ENCODE results near the gene AUTS2. TPM values are rescaled to one million over a fixed set of nuclear protein-coding genes. Genes with fewer than 3 reads are reported as not detected.

The AUTS2 gene
- total RNA-seq, 1 donor from 2014 or later: 56.0 TPM

- Histone ChIP-seq H3K36me3 (no peaks in the 10 kb centered on the region), H3K4me3 (no peak overlapping the region), H3K27ac (no peak overlapping the region), H3K27me3 (no peaks in the 10 kb centered on the region), H3K9me3 (no peaks in the 10 kb centered on the region), H3K4me1 (peaks cover 10% of the 10 kb centered on the region)
- intact Hi-C loops (cut with DNase I): no loop called here
- ATAC-seq (no peak), DNase-seq (no peak)
- TF ChIP-seq CTCF (IDR thresholded peaks at IDR 0.05): no peak
Observed at GRCh38 chr7:70313687-70314086, 715.4 kb downstream of the AUTS2 start.

GRCh38 chr7:70314221-70314620 is 715.9 kb downstream of the AUTS2 start:
- H3K27me3 ChIP-seq: no peaks in the 10 kb centered on the region
- intact Hi-C loops (cut with DNase I): no loop called here
- peaks cover 10% of the 10 kb centered on the region for H3K4me1 ChIP-seq
- ATAC-seq (no peak), DNase-seq (no peak)
- no peak for TF ChIP-seq CTCF (IDR thresholded peaks at IDR 0.05)
- H3K27ac ChIP-seq: no peak overlapping the region
- no peaks in the 10 kb centered on the region for H3K9me3 ChIP-seq
- H3K36me3 ChIP-seq: no peaks in the 10 kb centered on the region
- no peak overlapping the region for H3K4me3 ChIP-seq

- no peak overlapping the region for H3K27ac ChIP-seq
- no peak for DNase-seq
Observed at GRCh38 chr7:70316745-70317144, 718.5 kb downstream of the AUTS2 start.

GRCh38 chr7:70317356-70317755 is 719.1 kb downstream of the AUTS2 start:
- peak; percentile 56 for ATAC-seq
- intact Hi-C loops (cut with DNase I): no loop called here

More at GRCh38 chr7:70316745-70317144, 718.5 kb downstream of the AUTS2 start:
- H3K4me3 ChIP-seq: no peak overlapping the region
- peak; percentile 28 for ATAC-seq
- intact Hi-C loops (cut with DNase I): no loop called here
- TF ChIP-seq CTCF (IDR thresholded peaks at IDR 0.05): no peak
- H3K27me3 ChIP-seq: no peaks in the 10 kb centered on the region
- no peaks in the 10 kb centered on the region for H3K9me3 ChIP-seq
- no peaks in the 10 kb centered on the region for H3K36me3 ChIP-seq
- peaks cover 10% of the 10 kb centered on the region for H3K4me1 ChIP-seq

GRCh38 chr7:70318511-70318910 is 720.2 kb downstream of the AUTS2 start:
- no peaks in the 10 kb centered on the region for H3K9me3 ChIP-seq
- H3K27ac ChIP-seq: no peak overlapping the region
- ATAC-seq (no peak), DNase-seq (no peak)
- peaks cover 10% of the 10 kb centered on the region for H3K4me1 ChIP-seq
- H3K36me3 ChIP-seq: no peaks in the 10 kb centered on the region
- TF ChIP-seq CTCF (IDR thresholded peaks at IDR 0.05): no peak
- intact Hi-C loops (cut with DNase I): no loop called here
- H3K27me3 ChIP-seq: no peaks in the 10 kb centered on the region
- H3K4me3 ChIP-seq: no peak overlapping the region

More at GRCh38 chr7:70317356-70317755, 719.1 kb downstream of the AUTS2 start:
- H3K4me1 ChIP-seq: peaks cover 10% of the 10 kb centered on the region
- no peak overlapping the region for H3K27ac ChIP-seq
- TF ChIP-seq CTCF (IDR thresholded peaks at IDR 0.05): no peak
- H3K9me3 ChIP-seq: no peaks in the 10 kb centered on the region
- H3K4me3 ChIP-seq: no peak overlapping the region
- DNase-seq: no peak
- no peaks in the 10 kb centered on the region for H3K27me3 ChIP-seq
- H3K36me3 ChIP-seq: no peaks in the 10 kb centered on the region

GRCh38 chr7:70319057-70319456 is 720.8 kb downstream of the AUTS2 start:
- intact Hi-C loops (cut with DNase I): no loop called here
- Histone ChIP-seq H3K4me1 (peaks cover 10% of the 10 kb centered on the region), H3K27ac (no peak overlapping the region), H3K4me3 (no peak overlapping the region), H3K9me3 (no peaks in the 10 kb centered on the region), H3K27me3 (no peaks in the 10 kb centered on the region), H3K36me3 (no peaks in the 10 kb centered on the region)
- ATAC-seq (no peak), DNase-seq (no peak)
- TF ChIP-seq CTCF (IDR thresholded peaks at IDR 0.05): no peak
